GM21619 (cell line): ENCODE results near the gene RADIL.
"Not testable (repeated sequence)": the region's sequence is repeated elsewhere in the genome, so short reads cannot be mapped to it uniquely, and the experiment has no call there.

ENCODE experiments used
- ATAC-seq: cut with Tn5 transposase; IDR thresholded peaks from one replicate; pipeline ENCODE4 v1.9.1; 2021; ENCODE audit not compliant: unreplicated experiment

Gene RADIL

GRCh38 chr7:4794171-4794570 is 89.3 kb downstream of the RADIL start:
- ATAC-seq, result not testable (repeated sequence)

- not testable (repeated sequence) for ATAC-seq
Observed at GRCh38 chr7:4793385-4793993, 90.0 kb downstream of the RADIL start.

GRCh38 chr7:4792537-4793126 is 90.9 kb downstream of the RADIL start:
- no peak for ATAC-seq

DNA sequence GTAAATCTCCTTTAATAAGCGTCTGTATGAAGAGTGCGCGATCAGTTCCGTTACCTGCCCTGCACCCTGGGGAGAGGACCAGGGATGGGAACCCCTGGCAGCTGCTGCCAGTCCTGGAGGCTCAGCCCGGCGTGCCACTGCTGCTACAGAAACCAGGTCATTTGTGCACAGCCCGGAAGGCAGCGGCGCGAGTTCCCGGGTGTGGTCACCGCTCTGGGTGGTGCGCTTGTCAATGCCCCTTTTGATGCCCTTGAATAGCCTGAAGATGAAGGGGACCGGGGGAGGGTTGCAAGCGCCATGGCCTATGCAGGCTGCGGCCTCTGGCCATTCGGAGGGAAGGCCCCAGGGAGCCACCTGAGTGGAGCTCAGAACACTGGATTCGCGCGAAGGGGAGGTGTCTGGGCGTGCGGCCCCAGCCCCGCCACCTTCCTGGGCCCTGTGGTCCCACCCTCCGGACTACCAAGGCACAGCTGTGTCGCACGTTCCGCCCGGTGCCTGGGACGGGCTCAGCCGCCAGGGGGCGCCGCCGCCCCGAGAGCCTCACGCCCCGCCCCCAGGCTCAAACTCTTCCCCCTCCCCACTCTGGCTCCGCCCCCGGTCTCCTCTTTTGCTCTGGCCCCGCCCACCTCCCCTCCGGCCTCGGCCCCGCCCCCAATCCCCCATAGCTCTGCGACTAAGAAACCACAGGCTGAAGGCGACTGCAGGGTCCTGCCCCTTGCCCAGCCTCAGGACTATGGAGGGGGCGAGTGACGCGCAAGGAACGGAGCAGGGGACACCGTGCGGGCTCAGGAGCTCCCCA is 91.6 kb downstream of the RADIL start:
- no peak for ATAC-seq

DNA sequence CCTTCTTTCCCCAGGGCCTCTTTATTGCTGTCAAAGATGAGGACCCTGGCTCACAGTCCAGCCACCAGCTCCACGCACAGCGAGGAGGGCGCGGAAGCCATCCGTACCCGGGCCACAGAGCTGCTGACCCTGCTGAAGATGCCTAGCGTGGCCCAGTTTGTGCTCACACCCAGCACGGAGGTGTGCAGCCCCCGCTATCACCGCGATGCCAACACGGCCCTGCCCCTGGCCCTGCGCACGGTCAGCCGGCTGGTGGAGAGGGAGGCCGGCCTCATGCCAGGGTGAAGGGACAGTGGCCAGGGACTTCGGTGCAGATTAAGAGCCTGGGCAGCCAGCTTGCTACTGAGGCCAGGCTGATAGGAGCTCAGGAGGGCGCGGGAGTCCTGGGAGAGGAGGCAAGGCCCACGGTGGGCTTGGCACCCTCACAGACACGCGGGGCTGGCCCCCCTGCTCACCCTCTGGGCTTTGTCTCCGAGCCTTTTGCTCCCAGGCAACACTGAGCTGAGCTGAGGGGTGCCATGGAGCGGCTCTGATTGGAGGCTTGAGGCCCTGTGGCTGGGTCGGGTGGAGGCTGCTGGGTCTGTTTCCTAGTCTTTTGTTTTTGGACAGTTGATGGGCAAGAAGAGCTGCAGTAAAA is 92.3 kb downstream of the RADIL start:
- ATAC-seq, result no peak

GRCh38 chr7:4790516-4790991 is 93.0 kb downstream of the RADIL start:
- ATAC-seq, result no peak

GRCh38 chr7:4790078-4790465 is 93.4 kb downstream of the RADIL start:
- no peak for ATAC-seq

DNA sequence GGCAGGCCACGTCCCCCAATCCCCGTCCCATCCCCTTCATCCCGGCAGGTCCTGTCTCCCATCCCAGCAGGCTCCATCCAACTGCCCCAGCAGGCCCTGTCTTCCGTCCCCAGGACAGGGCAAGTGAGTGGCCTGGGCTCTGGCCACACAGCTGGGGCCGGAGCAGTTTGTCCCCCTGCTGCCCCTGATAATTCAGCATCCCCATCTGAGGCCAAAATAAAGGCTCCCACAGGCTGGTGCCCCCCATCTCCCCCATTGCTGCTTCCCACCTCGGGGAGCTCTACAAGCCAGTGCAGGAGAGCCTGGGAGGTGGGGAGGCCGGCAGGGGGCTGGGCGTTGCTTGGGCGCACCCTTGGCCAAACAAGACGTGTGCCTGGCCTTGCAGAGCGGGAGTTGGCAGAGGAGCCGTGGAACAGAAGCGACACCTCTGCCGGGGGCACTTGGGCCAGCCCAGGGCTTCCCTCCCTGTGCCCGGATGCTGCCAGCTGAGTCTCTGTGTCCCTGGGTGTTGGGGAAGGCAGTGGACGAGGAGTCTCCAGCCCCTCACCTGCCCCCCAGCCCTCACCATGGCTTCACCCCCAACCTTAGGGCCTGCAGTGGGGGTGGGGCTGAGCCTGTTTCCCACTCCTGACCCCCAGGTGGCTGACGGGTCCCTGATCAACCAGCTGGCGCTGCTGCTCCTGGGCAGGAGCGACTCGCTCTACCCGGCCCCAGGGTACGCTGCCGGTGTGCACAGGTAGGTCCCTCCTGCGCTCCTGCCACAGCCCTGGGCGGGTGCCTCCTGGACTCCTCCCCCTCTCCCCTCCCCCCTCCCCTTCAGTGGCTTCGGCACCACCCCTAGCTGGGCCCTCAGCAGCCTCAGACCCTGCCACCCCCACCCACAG is 94.1 kb downstream of the RADIL start:
- no peak for ATAC-seq

DNA sequence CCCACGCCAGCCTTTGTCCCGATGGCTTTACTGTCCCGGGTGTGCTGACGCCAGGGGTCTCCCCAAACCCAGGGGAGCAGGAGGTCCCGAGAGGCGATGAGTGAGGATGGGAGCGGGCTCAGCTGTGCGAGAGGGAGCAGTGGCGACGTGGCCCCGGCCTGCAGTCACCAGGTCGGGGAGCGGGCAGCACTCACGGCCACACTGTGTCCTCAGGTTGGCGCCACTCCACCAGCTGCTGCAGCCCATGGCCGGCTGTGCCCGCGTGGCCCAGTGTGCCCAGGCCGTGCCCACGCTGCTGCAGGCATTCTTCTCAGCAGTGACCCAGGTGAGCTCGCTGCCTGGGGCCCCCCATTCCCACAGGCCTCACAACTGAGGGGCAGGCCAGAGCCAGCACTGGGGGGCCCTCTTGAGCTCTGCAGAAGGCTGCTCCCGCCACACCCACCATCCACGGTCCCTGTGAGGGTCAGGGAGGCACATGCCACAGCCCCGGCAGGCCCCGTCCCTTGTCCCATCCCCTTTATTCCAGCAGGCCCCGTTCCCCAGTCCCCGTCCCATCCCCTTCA is 94.8 kb downstream of the RADIL start:
- no peak for ATAC-seq

- ATAC-seq, result no peak
Observed at GRCh38 chr7:4787947-4788626, 95.4 kb downstream of the RADIL start.

- no peak for ATAC-seq
Observed at GRCh38 chr7:4787541-4787940, 96.0 kb downstream of the RADIL start.

GRCh38 chr7:4786015-4786414 is 97.5 kb downstream of the RADIL start:
- ATAC-seq, result no peak

- no peak for ATAC-seq
Observed at GRCh38 chr7:4785371-4785770, 98.1 kb downstream of the RADIL start.

DNA sequence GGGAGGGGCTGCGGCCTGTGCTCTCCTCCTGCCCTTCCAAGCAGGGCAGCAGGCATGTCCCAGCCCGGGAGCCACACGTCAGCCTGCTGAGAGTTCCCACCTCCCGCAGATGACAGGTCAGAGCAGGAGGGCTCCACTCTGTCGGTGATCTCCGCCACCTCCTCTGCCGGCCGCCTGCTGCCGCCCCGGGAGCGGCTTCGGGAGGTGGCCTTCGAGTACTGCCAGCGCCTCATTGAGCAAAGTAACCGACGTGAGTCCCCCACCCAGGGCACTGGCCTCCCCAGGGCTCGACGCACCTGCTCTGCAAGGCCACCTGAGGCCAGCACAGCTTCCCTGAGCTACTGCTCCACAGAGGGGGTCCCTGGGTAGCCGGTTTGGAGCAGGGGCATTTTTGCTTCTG is 98.7 kb downstream of the RADIL start:
- no peak for ATAC-seq

- ATAC-seq, result no peak
Observed at GRCh38 chr7:4783762-4784351, 99.7 kb downstream of the RADIL start.

DNA sequence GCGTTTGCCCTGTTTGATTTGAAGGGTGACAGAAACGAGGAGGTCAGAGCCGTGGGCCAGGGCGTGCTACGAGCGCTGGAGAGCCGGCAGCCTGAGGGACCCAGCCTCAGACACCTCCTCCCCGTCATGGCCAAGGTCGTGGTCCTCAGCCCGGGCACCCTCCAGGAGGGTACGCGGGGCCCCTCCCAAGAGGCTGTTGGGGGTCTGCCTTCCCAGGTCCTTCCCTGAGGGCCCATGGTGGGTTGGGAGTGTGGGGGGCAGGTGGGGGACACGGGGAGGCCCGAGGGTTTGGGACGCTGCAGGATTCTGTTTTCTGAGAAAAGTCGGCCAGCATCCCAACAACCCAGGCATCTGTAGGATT is 100.2 kb downstream of the RADIL start:
- ATAC-seq, result no peak

- ATAC-seq, result no peak
Observed at GRCh38 chr7:4782333-4783291, 100.9 kb downstream of the RADIL start.

- no peak for ATAC-seq
Observed at GRCh38 chr7:4781366-4782069, 102.0 kb downstream of the RADIL start.
